SK-N-SH (cell line): Measurements from ENCODE around the gene SFXN5. TPM values are rescaled to one million over a fixed set of nuclear protein-coding genes. Genes with fewer than 3 reads are reported as not detected.

ENCODE experiments used
- CTCF ChIA-PET: fragments of 300-600, 350-600 bp; formaldehyde crosslinking; extraction: SDS; loops from one replicate; lab custom pipeline; 2021; lab: Yijun Ruan, JAX
- POLR2A ChIA-PET: fragments of 350-600 bp; sonication (Branson Sonifier 250); formaldehyde crosslinking; extraction: SDS; loops from one replicate; lab custom pipeline; 2020; ENCODE audit warnings: antibody characterized with exemption, inconsistent platforms; lab: Yijun Ruan, JAX
- DNase-seq: peaks from one replicate; pipeline ENCODE4 v3.0.0; 2012
- H2AFZ ChIP-seq: fragments of 200-600 bp; sonication (generic); 2 replicates; pipeline ENCODE4 v1.8.1; 2016; ENCODE audit warnings: antibody characterized with exemption, mild to moderate bottlenecking, low read depth
- H3F3A ChIP-seq: fragments of 200-600 bp; sonication (generic); replicated peaks from 2 replicates; pipeline ENCODE3; 2016; ENCODE audit warnings: antibody characterized with exemption, mild to moderate bottlenecking; ENCODE audit not compliant: insufficient read depth
- H3K27ac ChIP-seq, 2 experiments: fragments of 200-500 bp in 1 of 2; fragments of 200-600 bp in 1 of 2; sonication (Bioruptor generic) in 1 of 2; sonication (generic), shearing (Covaris generic) in 1 of 2; 2 replicates each; pipeline versions ENCODE4 v1.5.1 to v1.6.1; 2014 to 2016; ENCODE audit warnings: low read depth in 2 of 2, inconsistent platforms in 1 of 2, low read length in 1 of 2, mild to moderate bottlenecking in 1 of 2, mixed read lengths in 1 of 2
- H3K27me3 ChIP-seq: fragments of 200-600 bp; sonication (generic), shearing (Covaris generic); 2 replicates; pipeline ENCODE4 v1.6.1; 2016; ENCODE audit warnings: mixed run types; ENCODE audit not compliant: insufficient read depth
- H3K36me3 ChIP-seq, 2 experiments: fragments of 200-500 bp in 1 of 2; fragments of 200-600 bp in 1 of 2; sonication (Bioruptor generic) in 1 of 2; sonication (generic) in 1 of 2; replicated peaks in 1 of 2; 2 replicates each; pipeline versions ENCODE3 to v1.5.1; 2014 to 2016; ENCODE audit warnings: low read length in 1 of 2, mild to moderate bottlenecking in 1 of 2; ENCODE audit not compliant: insufficient read depth in 2 of 2, control insufficient read depth in 1 of 2
- H3K4me1 ChIP-seq, 2 experiments: fragments of 200-500 bp in 1 of 2; fragments of 200-600 bp in 1 of 2; sonication (Bioruptor generic) in 1 of 2; sonication (generic), shearing (Covaris generic) in 1 of 2; 2 replicates each; pipeline versions ENCODE4 v1.5.1 to v1.6.1; 2014 to 2016; ENCODE audit warnings: low read depth in 1 of 2, low read length in 1 of 2, mixed run types in 1 of 2; ENCODE audit not compliant: insufficient read depth in 2 of 2, control insufficient read depth in 1 of 2
- H3K4me2 ChIP-seq: fragments of 200-600 bp; sonication (generic), shearing (Covaris generic); 2 replicates; pipeline ENCODE4 v1.6.1; 2017; ENCODE audit warnings: mixed run types
- H3K4me3 ChIP-seq, 2 experiments: fragments of 200-500 bp in 1 of 2; fragments of 200-600 bp in 1 of 2; sonication (Bioruptor generic) in 1 of 2; sonication (generic), shearing (Covaris generic) in 1 of 2; 2 replicates each; pipeline versions ENCODE4 v1.5.1 to v1.8.1; 2014 to 2016; ENCODE audit warnings: low read depth in 2 of 2, inconsistent platforms in 1 of 2, low read length in 1 of 2, mild to moderate bottlenecking in 1 of 2, mixed read lengths in 1 of 2, moderate library complexity in 1 of 2
- H3K79me2 ChIP-seq: fragments of 200-600 bp; sonication (generic); 2 replicates; pipeline ENCODE4 v1.8.1; 2017; ENCODE audit warnings: mild to moderate bottlenecking; ENCODE audit not compliant: insufficient read depth
- H3K9ac ChIP-seq: fragments of 200-600 bp; sonication (generic); 2 replicates; pipeline ENCODE4 v1.6.1; 2017; ENCODE audit warnings: mixed run types
- H3K9me2 ChIP-seq: fragments of 200-600 bp; sonication (generic); 2 replicates; pipeline ENCODE4 v1.6.1; 2017; ENCODE audit warnings: mixed run types
- H3K9me3 ChIP-seq: fragments of 200-600 bp; sonication (generic); 2 replicates; pipeline ENCODE4 v1.6.1; 2017; ENCODE audit warnings: mixed run types, mild to moderate bottlenecking, moderate library complexity
- H4K20me1 ChIP-seq: fragments of 200-600 bp; sonication (generic); 2 replicates; pipeline ENCODE4 v1.6.1; 2017; ENCODE audit warnings: mild to moderate bottlenecking, mixed run types; ENCODE audit not compliant: insufficient read depth
- EZH2phosphoT487 ChIP-seq: fragments of 200-600 bp; sonication (generic); IDR thresholded peaks from 2 replicates; pipeline ENCODE4 v1.6.1; 2017; ENCODE audit warnings: low read depth, mixed run types, mild to moderate bottlenecking, antibody characterized with exemption, moderate library complexity, borderline replicate concordance
- JUND ChIP-seq: IDR thresholded peaks from 2 replicates; pipeline ENCODE4 v1.4.0; 2012
- MEF2A ChIP-seq: IDR thresholded peaks from 2 replicates; pipeline ENCODE4 v1.4.0; 2012; ENCODE audit warnings: low read depth, borderline replicate concordance
- NFIC ChIP-seq: IDR thresholded peaks from 2 replicates; pipeline ENCODE4 v1.4.0; 2012; ENCODE audit warnings: borderline replicate concordance
- NRF1 ChIP-seq: IDR thresholded peaks from 2 replicates; pipeline ENCODE4 v1.6.1; 2012; ENCODE audit warnings: low read depth, mild to moderate bottlenecking, low read length
- RXRA ChIP-seq: IDR thresholded peaks from 2 replicates; pipeline ENCODE4 v1.4.0; 2012; ENCODE audit warnings: low read depth, mild to moderate bottlenecking, borderline replicate concordance
- SMC3 ChIP-seq: IDR thresholded peaks from 2 replicates; pipeline ENCODE4 v1.6.1; 2012; ENCODE audit warnings: low read depth, low read length, improper control_type of control experiment
- TAF1 ChIP-seq: IDR thresholded peaks from 2 replicates; pipeline ENCODE4 v1.6.1; 2012; ENCODE audit warnings: low read depth, mild to moderate bottlenecking, low read length, moderate library complexity, borderline replicate concordance
- WGBS: methylation state at CpG from one replicate; pipeline ENCODE4 v1.1.6; 2017; ENCODE audit warnings: low lambda C conversion rate; 5-methylcytosine and 5-hydroxymethylcytosine counted together
- polyA plus RNA-seq, 3 experiments: library from polyadenylated mRNA; depleted of rRNA; stranded (reverse); fragments of >200 nt; gene quantifications; 2 replicates each; pipeline ENCODE4 v1.2.3, GENCODE V29; 2012
- TF ChIP-seq, protein P1 (sequence below): fragments of 150-350 bp; IDR thresholded peaks from 2 replicates; pipeline ENCODE4 v1.6.1; 2016; ENCODE audit warnings: mild to moderate bottlenecking, low read depth, low read length
- TF ChIP-seq, protein P2 (sequence below): IDR thresholded peaks from 2 replicates; pipeline ENCODE4; 2012
- TF ChIP-seq, protein P3 (sequence below): IDR thresholded peaks from 2 replicates; pipeline ENCODE4 v1.6.1; 2012; ENCODE audit warnings: mild to moderate bottlenecking, low read depth, low read length, moderate library complexity

The SFXN5 gene
- polyA plus RNA-seq, 1 of the 3 experiments (the other 2 are of a cell fraction): 9.9 TPM

DNA sequence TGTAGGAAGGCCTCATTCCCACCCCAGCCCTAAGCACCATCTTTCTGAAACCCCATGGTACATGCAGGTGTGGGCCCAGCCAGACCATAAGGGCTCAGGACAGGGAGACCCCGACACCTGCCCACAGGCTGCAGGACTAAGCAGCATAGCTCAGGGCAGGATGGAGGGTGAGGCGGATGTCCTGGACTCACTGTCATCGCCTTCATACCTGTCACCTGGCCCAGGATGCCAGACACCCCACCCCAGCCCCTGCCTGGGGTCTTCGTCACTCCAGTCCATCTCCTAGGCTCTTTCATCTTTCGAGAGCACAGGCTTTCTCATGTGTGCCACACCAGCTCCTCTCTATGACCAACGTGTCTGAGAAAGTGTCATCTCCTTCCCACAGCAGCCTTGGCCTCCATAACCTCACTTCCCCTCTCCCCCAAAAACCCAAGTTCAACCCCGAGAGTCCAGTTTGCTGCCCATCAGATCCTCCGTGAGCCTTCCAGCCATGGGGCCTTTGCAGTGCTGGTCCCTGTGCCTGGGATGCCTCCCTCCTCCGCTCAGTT, 82.7 kb downstream of the SFXN5 start (continued):
- TF ChIP-seq TAF1: no peak
- TF ChIP-seq, protein P1, sequence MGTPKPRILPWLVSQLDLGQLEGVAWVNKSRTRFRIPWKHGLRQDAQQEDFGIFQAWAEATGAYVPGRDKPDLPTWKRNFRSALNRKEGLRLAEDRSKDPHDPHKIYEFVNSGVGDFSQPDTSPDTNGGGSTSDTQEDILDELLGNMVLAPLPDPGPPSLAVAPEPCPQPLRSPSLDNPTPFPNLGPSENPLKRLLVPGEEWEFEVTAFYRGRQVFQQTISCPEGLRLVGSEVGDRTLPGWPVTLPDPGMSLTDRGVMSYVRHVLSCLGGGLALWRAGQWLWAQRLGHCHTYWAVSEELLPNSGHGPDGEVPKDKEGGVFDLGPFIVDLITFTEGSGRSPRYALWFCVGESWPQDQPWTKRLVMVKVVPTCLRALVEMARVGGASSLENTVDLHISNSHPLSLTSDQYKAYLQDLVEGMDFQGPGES: no peak
- TF ChIP-seq, protein P2, sequence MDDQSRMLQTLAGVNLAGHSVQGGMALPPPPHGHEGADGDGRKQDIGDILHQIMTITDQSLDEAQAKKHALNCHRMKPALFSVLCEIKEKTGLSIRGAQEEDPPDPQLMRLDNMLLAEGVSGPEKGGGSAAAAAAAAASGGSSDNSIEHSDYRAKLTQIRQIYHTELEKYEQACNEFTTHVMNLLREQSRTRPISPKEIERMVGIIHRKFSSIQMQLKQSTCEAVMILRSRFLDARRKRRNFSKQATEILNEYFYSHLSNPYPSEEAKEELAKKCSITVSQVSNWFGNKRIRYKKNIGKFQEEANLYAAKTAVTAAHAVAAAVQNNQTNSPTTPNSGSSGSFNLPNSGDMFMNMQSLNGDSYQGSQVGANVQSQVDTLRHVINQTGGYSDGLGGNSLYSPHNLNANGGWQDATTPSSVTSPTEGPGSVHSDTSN: no peak
- TF ChIP-seq NRF1: no peak
- TF ChIP-seq SMC3: no peak

DNA sequence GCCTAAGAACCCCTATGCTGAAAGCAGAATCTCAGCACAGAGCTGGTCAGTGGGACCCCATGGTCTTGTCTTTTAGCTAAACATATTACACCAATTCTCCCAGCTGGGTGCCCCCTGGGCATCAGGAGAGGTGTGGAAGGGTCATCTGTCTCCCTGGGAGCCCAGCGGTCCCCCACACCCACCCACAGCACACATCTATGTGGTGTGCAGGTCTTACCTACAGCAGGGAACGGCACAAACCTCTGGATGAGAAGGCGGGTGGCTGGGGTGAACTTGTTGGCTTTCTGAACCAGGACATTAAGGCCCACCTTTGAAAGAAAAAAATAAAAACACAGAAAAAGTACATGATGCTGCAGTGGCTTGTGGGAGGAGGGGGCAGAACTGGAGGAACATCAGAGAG, 83.5 kb downstream of the SFXN5 start:
- POLR2A ChIA-PET: no interaction called here
- Histone ChIP-seq H3K9me2 (no peaks in the 10 kb centered on the region), H4K20me1 (no peaks in the 10 kb centered on the region), H3K4me2 (no peak overlapping the region)
- TF ChIP-seq EZH2phosphoT487 (no peak), SMC3 (no peak), MEF2A (no peak), RXRA (no peak), JUND (no peak), NFIC (no peak)
- TF ChIP-seq, protein P3, sequence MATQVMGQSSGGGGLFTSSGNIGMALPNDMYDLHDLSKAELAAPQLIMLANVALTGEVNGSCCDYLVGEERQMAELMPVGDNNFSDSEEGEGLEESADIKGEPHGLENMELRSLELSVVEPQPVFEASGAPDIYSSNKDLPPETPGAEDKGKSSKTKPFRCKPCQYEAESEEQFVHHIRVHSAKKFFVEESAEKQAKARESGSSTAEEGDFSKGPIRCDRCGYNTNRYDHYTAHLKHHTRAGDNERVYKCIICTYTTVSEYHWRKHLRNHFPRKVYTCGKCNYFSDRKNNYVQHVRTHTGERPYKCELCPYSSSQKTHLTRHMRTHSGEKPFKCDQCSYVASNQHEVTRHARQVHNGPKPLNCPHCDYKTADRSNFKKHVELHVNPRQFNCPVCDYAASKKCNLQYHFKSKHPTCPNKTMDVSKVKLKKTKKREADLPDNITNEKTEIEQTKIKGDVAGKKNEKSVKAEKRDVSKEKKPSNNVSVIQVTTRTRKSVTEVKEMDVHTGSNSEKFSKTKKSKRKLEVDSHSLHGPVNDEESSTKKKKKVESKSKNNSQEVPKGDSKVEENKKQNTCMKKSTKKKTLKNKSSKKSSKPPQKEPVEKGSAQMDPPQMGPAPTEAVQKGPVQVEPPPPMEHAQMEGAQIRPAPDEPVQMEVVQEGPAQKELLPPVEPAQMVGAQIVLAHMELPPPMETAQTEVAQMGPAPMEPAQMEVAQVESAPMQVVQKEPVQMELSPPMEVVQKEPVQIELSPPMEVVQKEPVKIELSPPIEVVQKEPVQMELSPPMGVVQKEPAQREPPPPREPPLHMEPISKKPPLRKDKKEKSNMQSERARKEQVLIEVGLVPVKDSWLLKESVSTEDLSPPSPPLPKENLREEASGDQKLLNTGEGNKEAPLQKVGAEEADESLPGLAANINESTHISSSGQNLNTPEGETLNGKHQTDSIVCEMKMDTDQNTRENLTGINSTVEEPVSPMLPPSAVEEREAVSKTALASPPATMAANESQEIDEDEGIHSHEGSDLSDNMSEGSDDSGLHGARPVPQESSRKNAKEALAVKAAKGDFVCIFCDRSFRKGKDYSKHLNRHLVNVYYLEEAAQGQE: no peak
- TF ChIP-seq, protein P2: no peak
- TF ChIP-seq, all 33 proteins: peak for 0
- H3K27me3 ChIP-seq: no peaks in the 10 kb centered on the region
- no peak for DNase-seq
- H3K9ac ChIP-seq: no peak overlapping the region
- WGBS: 95% methylated on average over 3 of the region's 3 CpGs
- no peak overlapping the region for H3K27ac ChIP-seq
- H3K9me3 ChIP-seq: no peaks in the 10 kb centered on the region
- H3K79me2 ChIP-seq: no peaks in the 10 kb centered on the region
- CTCF ChIA-PET: interaction anchor here (0.7 to 6.3 kb wide), 6 partner anchors 13 to 189 kb away, joined by 3 to 66 read pairs (median 5); no protein-coding TSS in a partner anchor
- peaks cover 0 to 53% of the 10 kb centered on the region in 2 experiments; a peak in 2 of 4 replicates for H3K4me1 ChIP-seq
- H3K36me3 ChIP-seq: no peaks in the 10 kb centered on the region
- no peak overlapping the region for H2AFZ ChIP-seq
- H3K4me3 ChIP-seq: no peak overlapping the region
- no peaks in the 10 kb centered on the region for H3F3A ChIP-seq
